ENCODE measurements around the gene LRRK2.

GRCh38 chr12:40314927-40315326 lies 90.1 kb downstream of the LRRK2 start:
- TF ChIP-seq POLR2AphosphoS5 (IDR thresholded peaks at IDR 0.05; ENCODE audit: low read depth, low read length) (no peak), REST (IDR thresholded peaks at IDR 0.05; ENCODE audit: insufficient read depth in 1 of 2, low read depth in 2 of 2, low read length in 2 of 2) (no peak)
